ENCODE results near the gene ZNF691. TPM values are rescaled to one million over a fixed set of nuclear protein-coding genes. Genes with fewer than 3 reads are reported as not detected.

ZNF691 gene
- total RNA-seq, 1 donor from 2014 or later = 8.5 TPM

- intact Hi-C loops (cut with DNase I) = no loop called here
- no peak for ATAC-seq (ENCODE audit: poor library complexity)
- no peak for DNase-seq
These were observed 21.2 kb upstream of the ZNF691 start for GRCh38 chr1:42825036-42825851.

GRCh38 chr1:42830631-42831030 lies 15.8 kb upstream of the ZNF691 start:
- ATAC-seq (ENCODE audit: poor library complexity) (no peak), DNase-seq (no peak)
- intact Hi-C loops (cut with DNase I) = no loop called here

- ATAC-seq (ENCODE audit: poor library complexity) (no peak), DNase-seq (no peak)
- intact Hi-C loops (cut with DNase I) = no loop called here
These were observed 15.1 kb upstream of the ZNF691 start for GRCh38 chr1:42831273-42831672.

- ATAC-seq (ENCODE audit: poor library complexity) (no peak), DNase-seq (no peak)
- intact Hi-C loops (cut with DNase I) = no loop called here
These were observed 13.7 kb upstream of the ZNF691 start for GRCh38 chr1:42832641-42833240.

GRCh38 chr1:42833981-42834380 lies 12.4 kb upstream of the ZNF691 start:
- no peak for ATAC-seq (ENCODE audit: poor library complexity)

GRCh38 chr1:42834803-42835202 lies 11.6 kb upstream of the ZNF691 start:
- DNase-seq (no peak), ATAC-seq (ENCODE audit: poor library complexity) (no peak)
- intact Hi-C loops (cut with DNase I) = no loop called here

More at GRCh38 chr1:42833981-42834380, 12.4 kb upstream of the ZNF691 start:
- intact Hi-C loops (cut with DNase I) = no loop called here
- no peak for DNase-seq

- ATAC-seq (ENCODE audit: poor library complexity) (no peak), DNase-seq (no peak)
- intact Hi-C loops (cut with DNase I) = no loop called here
These were observed 11.0 kb upstream of the ZNF691 start for GRCh38 chr1:42835422-42835821.

GRCh38 chr1:42837709-42838108 lies 8.7 kb upstream of the ZNF691 start:
- DNase-seq (no peak), ATAC-seq (ENCODE audit: poor library complexity) (no peak)
- intact Hi-C loops (cut with DNase I) = no loop called here

GRCh38 chr1:42838482-42839190 lies 7.8 kb upstream of the ZNF691 start:
- intact Hi-C loops (cut with DNase I) = no loop called here
- ATAC-seq (ENCODE audit: poor library complexity) (peak; percentile 43), DNase-seq (no peak)

- no peak for DNase-seq
- intact Hi-C loops (cut with DNase I) = no loop called here
- no peak for ATAC-seq (ENCODE audit: poor library complexity)
These were observed 5.4 kb upstream of the ZNF691 start for GRCh38 chr1:42841010-42841409.

GRCh38 chr1:42841440-42842147 lies 4.8 kb upstream of the ZNF691 start:
- DNase-seq = no peak
- ATAC-seq (ENCODE audit: poor library complexity) = no peak
- intact Hi-C loops (cut with DNase I) = no loop called here

GRCh38 chr1:42844592-42845140 lies 1.7 kb upstream of the ZNF691 start:
- ATAC-seq (ENCODE audit: poor library complexity) (no peak), DNase-seq (no peak)
- intact Hi-C loops (cut with DNase I) = no loop called here

GRCh38 chr1:42845193-42845592 lies 1.2 kb upstream of the ZNF691 start:
- ATAC-seq (ENCODE audit: poor library complexity) (no peak), DNase-seq (no peak)
- intact Hi-C loops (cut with DNase I) = no loop called here

GRCh38 chr1:42845866-42846256 lies 552 bp upstream of the ZNF691 start:
- no peak for DNase-seq
- intact Hi-C loops (cut with DNase I) = no loop called here
- peak; percentile 4 for ATAC-seq (ENCODE audit: poor library complexity)

- intact Hi-C loops (cut with DNase I) = no loop called here
- ATAC-seq (ENCODE audit: poor library complexity) (no peak), DNase-seq (no peak)
These were observed 740 bp downstream of the ZNF691 start for GRCh38 chr1:42847111-42847595.

- DNase-seq (no peak), ATAC-seq (ENCODE audit: poor library complexity) (no peak)
- intact Hi-C loops (cut with DNase I) = no loop called here
These were observed 1.5 kb downstream of the ZNF691 start for GRCh38 chr1:42847721-42848460.

GRCh38 chr1:42848823-42849537 lies 2.6 kb downstream of the ZNF691 start:
- ATAC-seq (ENCODE audit: poor library complexity) = no peak
- intact Hi-C loops (cut with DNase I) = no loop called here
- DNase-seq = no peak

GRCh38 chr1:42849944-42850343 lies 3.5 kb downstream of the ZNF691 start:
- ATAC-seq (ENCODE audit: poor library complexity) (no peak), DNase-seq (no peak)
- intact Hi-C loops (cut with DNase I) = no loop called here

Measured in Right ventricle myocardium superior (tissue), 1 donor.